ENCODE results near the gene BNIPL.

BNIPL gene

DNA sequence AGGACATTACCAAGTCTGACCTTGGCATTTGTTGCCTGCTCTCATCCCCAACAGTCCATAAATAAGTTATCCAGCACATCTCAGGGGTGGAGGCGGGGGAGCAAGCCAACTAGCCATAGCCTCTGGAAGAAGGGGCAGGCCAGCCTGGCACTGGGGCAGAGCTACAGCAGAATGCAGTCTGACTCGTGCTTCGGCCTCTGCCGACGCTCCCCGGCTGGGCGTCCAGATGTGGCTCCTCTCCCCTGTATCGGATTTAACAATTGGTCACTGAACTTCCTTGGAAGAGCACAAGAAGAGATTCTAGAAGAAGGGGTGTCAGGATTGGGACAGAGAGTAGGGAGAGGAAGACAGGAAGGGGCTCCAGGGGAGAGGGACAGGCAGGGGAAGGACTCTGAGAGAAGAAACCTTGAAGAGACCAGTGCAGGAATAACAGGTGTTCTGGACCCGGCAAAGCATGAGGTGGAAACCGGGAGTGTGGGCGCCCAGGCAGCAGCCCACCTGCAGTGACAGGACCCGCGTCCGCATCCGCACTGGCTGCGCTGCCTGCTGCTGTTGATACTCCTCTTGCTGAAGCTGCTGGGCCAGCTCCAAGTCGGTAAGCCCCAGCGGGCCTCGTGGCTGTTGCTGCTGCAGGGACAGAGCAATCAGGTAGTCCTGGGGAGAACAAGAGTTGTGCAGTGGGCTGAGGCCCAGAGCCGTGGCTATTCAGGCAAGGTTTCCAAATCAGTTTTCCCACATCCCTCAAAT is 39.1 kb upstream of the BNIPL start:
- no peak overlapping the region for H3K4me3 ChIP-seq (ENCODE audit: low read depth, low read length)
- TF ChIP-seq, protein P1, sequence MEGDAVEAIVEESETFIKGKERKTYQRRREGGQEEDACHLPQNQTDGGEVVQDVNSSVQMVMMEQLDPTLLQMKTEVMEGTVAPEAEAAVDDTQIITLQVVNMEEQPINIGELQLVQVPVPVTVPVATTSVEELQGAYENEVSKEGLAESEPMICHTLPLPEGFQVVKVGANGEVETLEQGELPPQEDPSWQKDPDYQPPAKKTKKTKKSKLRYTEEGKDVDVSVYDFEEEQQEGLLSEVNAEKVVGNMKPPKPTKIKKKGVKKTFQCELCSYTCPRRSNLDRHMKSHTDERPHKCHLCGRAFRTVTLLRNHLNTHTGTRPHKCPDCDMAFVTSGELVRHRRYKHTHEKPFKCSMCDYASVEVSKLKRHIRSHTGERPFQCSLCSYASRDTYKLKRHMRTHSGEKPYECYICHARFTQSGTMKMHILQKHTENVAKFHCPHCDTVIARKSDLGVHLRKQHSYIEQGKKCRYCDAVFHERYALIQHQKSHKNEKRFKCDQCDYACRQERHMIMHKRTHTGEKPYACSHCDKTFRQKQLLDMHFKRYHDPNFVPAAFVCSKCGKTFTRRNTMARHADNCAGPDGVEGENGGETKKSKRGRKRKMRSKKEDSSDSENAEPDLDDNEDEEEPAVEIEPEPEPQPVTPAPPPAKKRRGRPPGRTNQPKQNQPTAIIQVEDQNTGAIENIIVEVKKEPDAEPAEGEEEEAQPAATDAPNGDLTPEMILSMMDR (IDR thresholded peaks at IDR 0.05; ENCODE audit: borderline replicate concordance, insufficient read depth, low read depth, low read length) = no peak

DNA sequence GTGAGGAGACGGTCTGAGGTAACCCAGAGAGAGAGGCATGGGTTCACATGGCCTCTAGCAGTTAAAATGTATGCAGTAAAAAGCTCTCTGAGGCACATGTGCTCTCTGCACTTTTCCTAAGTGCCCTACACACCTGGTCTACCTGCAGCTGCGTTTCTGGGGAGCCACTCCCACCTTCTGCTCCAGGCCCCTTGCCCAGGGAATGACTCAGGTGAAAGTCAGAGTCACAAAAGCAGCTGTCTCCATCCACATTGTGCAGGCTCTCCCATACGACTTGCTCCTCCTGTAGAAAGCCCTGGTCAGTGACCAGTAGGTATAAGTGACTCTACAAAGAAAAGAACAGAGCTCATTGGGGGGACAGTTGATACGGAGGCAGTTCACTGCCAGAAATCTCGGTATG is 38.4 kb upstream of the BNIPL start:
- TF ChIP-seq, protein P1 (IDR thresholded peaks at IDR 0.05; ENCODE audit: borderline replicate concordance, insufficient read depth, low read depth, low read length) = no peak

DNA sequence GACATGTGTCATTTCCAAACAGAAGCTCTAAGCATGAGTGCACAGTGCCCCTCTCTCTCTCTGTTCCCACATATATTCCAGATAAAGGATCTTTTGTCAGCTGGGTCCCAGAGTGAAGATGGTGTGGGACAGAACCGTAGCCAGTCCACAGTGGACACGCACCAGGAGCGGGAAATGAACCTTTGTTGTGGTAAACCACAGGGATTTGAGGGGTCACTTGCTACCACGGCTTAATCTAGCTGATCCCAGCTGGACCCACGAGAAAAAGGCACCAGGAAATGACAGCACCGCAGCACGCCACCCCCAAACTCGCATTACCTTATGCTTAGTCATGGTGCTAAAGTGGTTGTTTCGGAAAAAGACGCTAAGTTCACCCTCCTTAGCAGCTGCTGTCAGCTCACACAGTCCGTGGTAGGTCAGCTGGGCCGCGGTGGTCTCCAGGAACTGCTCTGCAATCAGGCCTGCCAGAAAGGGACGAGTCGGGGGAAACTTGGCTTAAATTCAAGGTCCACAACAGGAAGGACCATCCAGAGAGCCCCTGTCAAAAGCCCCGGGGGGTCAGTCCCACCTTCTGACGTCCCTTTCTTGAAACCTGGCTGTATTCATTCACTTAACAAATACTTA is 37.2 kb upstream of the BNIPL start:
- TF ChIP-seq, protein P1 (IDR thresholded peaks at IDR 0.05; ENCODE audit: borderline replicate concordance, insufficient read depth, low read depth, low read length) = no peak
- no peak overlapping the region for H3K4me3 ChIP-seq (ENCODE audit: low read depth, low read length)

More for the DNA sequence above, 38.4 kb upstream of the BNIPL start:
- no peak overlapping the region for H3K4me3 ChIP-seq (ENCODE audit: low read depth, low read length)

DNA sequence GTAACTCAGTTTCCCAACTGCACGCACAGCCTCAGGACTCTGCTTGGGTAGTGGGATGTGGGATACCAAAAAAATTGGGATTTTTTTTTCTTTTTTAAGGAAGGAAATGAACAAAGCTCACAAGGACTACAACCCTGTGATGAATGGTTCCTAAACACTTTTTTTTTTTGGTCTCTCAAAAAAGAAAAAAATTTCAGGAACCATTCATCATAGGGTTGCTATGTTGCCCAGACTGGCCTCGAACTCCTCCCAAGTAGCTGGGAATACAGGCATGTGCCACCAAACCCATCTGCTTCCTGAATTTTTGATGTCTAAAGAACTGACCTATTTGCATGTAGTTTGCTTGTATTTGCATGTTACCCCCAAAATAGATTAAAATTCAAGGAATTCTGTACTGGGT is 36.5 kb upstream of the BNIPL start:
- no peak overlapping the region for H3K4me3 ChIP-seq (ENCODE audit: low read depth, low read length)
- TF ChIP-seq, protein P1 (IDR thresholded peaks at IDR 0.05; ENCODE audit: borderline replicate concordance, insufficient read depth, low read depth, low read length) = no peak

DNA sequence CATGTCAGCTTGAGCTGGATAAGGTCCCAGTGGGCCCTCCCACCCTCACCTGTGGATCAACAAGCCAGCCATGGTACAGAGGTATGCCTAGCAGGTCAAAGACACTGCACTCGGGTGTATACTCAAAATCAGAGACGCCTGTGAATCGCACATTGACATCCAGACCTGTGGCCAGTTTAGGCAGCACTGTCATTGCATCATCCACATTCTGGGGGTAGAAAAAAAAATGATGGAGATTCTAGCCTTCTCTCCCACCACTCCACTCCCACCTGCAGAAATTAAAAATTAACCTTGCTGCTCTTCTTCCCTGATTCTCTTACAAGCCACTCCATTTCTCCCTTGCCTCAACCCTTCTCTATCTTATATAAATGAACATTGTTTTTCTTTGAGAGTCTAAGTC is 36.0 kb upstream of the BNIPL start:
- no peak overlapping the region for H3K4me3 ChIP-seq (ENCODE audit: low read depth, low read length)
- TF ChIP-seq, protein P1 (IDR thresholded peaks at IDR 0.05; ENCODE audit: borderline replicate concordance, insufficient read depth, low read depth, low read length) = no peak

DNA sequence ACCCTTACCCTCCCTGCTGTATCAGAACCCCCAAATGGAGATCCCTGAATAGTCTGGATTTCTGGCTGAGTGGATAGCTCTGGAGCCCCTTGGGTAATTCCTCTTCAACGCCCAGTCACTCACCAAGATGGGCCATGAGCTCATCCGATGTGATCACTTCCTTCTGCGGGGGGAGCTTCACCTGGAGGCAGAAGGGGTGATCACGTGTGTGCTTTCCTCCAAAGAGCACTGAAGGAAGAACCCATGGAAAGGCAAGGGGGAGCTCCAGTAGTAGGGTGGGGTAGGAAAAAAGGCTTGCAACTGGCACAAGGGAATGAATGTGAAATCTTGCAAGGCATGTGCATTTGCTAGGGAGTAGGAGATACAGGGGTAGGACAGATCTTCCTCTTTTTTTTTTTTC is 34.8 kb upstream of the BNIPL start:
- H3K4me3 ChIP-seq (ENCODE audit: low read depth, low read length) = no peak overlapping the region
- TF ChIP-seq, protein P1 (IDR thresholded peaks at IDR 0.05; ENCODE audit: borderline replicate concordance, insufficient read depth, low read depth, low read length) = no peak

DNA sequence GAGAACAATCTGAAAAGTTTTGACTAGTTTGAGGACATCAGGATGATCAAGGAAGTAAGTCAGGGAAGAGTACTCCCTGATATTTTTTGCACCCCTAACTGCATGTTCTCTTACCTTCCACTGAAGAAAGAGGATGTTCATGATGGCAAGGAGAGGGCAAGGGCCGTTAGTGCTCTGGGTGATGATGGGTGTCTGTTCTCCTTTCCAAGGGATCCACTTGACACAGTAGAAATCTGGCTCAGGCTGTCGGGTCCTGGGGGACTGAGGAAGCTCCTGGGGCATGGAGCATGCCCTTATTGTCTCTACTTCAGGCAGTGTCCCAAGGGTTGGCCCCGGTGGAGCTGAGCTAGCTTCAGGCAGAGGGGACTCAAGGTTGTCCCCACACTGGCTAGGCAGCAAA is 34.3 kb upstream of the BNIPL start:
- TF ChIP-seq, protein P1 (IDR thresholded peaks at IDR 0.05; ENCODE audit: borderline replicate concordance, insufficient read depth, low read depth, low read length) = no peak
- no peak overlapping the region for H3K4me3 ChIP-seq (ENCODE audit: low read depth, low read length)
